ENCODE data around the gene TMEM132A.

GRCh38 chr11:60880643-60881282 lies 43.5 kb upstream of the TMEM132A start:
- TF ChIP-seq POLR2AphosphoS5 (IDR thresholded peaks at IDR 0.05) (no peak), CTCF (IDR thresholded peaks at IDR 0.05) (no peak)

Measured in gastroesophageal sphincter (tissue), 3 donors.